Keratinocyte (primary cell): Measurements from ENCODE around the gene CCNY. TPM values are rescaled to one million over a fixed set of nuclear protein-coding genes. Genes with fewer than 3 reads are reported as not detected.

Experiments
- DNase-seq: peaks from one replicate; pipeline ENCODE4 v3.0.0-alpha.2; 2011; ENCODE audit warnings: low read depth, missing footprints, low spot score
- FAIRE-seq: peaks from 2 replicates; lab custom pipeline; 2011; peaks lifted over from hg19 to GRCh38; lab: Jason Lieb, UNC
- H2AFZ ChIP-seq: 2 replicates; pipeline ENCODE4 v1.6.0; 2012; ENCODE audit warnings: low read length, control low read depth, inconsistent platforms; ENCODE audit not compliant: control insufficient read depth
- H3K27ac ChIP-seq: 2 replicates; pipeline ENCODE4 v1.5.1; 2011; ENCODE audit warnings: low read length; ENCODE audit not compliant: control insufficient read depth, insufficient read depth
- H3K27me3 ChIP-seq: 3 replicates; pipeline ENCODE4 v1.6.0; 2011; ENCODE audit warnings: low read length; ENCODE audit not compliant: control insufficient read depth, insufficient read depth; ENCODE audit errors: extremely low read depth
- H3K36me3 ChIP-seq, 2 experiments: 2 replicates in 1 of 2; 3 replicates in 1 of 2; pipeline ENCODE4 v1.5.1; 2011; ENCODE audit warnings: low read length in 2 of 2, mild to moderate bottlenecking in 1 of 2; ENCODE audit not compliant: control insufficient read depth in 2 of 2, insufficient read depth in 2 of 2; ENCODE audit errors: extremely low read depth in 1 of 2
- H3K4me1 ChIP-seq: 3 replicates; pipeline ENCODE4 v1.5.1; 2011; ENCODE audit warnings: low read length; ENCODE audit not compliant: control insufficient read depth, insufficient read depth; ENCODE audit errors: extremely low read depth
- H3K4me2 ChIP-seq: 3 replicates; pipeline ENCODE4 v1.6.0; 2011; ENCODE audit warnings: low read depth, low read length; ENCODE audit not compliant: control insufficient read depth, insufficient read depth; ENCODE audit errors: extremely low read depth
- H3K4me3 ChIP-seq, 3 experiments: fragments of 200-600 bp in 1 of 3; sonication (generic) in 1 of 3; 2 replicates in 2 of 3; 3 replicates in 1 of 3; pipeline ENCODE4 v1.5.1; 2011 to 2016; ENCODE audit warnings: low read length in 3 of 3, mild to moderate bottlenecking in 3 of 3, control low read depth in 2 of 3, inconsistent platforms in 1 of 3, low read depth in 1 of 3, mixed read lengths in 1 of 3, mixed run types in 1 of 3, moderate library complexity in 1 of 3; ENCODE audit not compliant: control insufficient read depth in 2 of 3, insufficient read depth in 2 of 3; ENCODE audit errors: extremely low read depth in 1 of 3
- H3K79me2 ChIP-seq: 2 replicates; pipeline ENCODE4 v1.6.0; 2012; ENCODE audit warnings: low read length; ENCODE audit not compliant: control insufficient read depth, insufficient read depth
- H3K9ac ChIP-seq: 3 replicates; pipeline ENCODE4 v1.6.0; 2011; ENCODE audit warnings: low read length; ENCODE audit not compliant: control insufficient read depth, insufficient read depth; ENCODE audit errors: extremely low read depth
- H3K9me1 ChIP-seq: 3 replicates; pipeline ENCODE4 v1.6.0; 2011; ENCODE audit warnings: low read length; ENCODE audit not compliant: control insufficient read depth, insufficient read depth; ENCODE audit errors: extremely low read depth
- H3K9me3 ChIP-seq: 2 replicates; pipeline ENCODE4 v1.5.1; 2012; ENCODE audit warnings: low read depth, low read length; ENCODE audit not compliant: control insufficient read depth
- H4K20me1 ChIP-seq: 3 replicates; pipeline ENCODE4 v1.6.0; 2011; ENCODE audit warnings: low read length; ENCODE audit not compliant: control insufficient read depth, insufficient read depth; ENCODE audit errors: extremely low read depth
- CTCF ChIP-seq, 3 experiments: IDR thresholded peaks in 1 of 3; conservative IDR thresholded peaks in 1 of 3; optimal IDR thresholded peaks in 1 of 3; 2 replicates in 2 of 3; 3 replicates in 1 of 3; pipeline versions ENCODE3 to v1.5.1; 2011; ENCODE audit warnings: low read length in 3 of 3, mild to moderate bottlenecking in 3 of 3, moderate library complexity in 2 of 3, control low read depth in 1 of 3, inconsistent platforms in 1 of 3; ENCODE audit not compliant: insufficient read depth in 2 of 3; ENCODE audit errors: extremely low read depth in 1 of 3
- EZH2 ChIP-seq: IDR thresholded peaks from one replicate; pipeline ENCODE4 v1.6.1; 2012; ENCODE audit warnings: inconsistent platforms, mild to moderate bottlenecking, low read length, moderate library complexity
- dilution Hi-C: fragments of 300-500 bp; cut with MboI; formaldehyde crosslinking; loops from one replicate; pipeline ENCODE4 v1.7.0; 2020; ENCODE audit warnings: low sequenced_read_pairs; ENCODE audit not compliant: extremely low pct_ligation_motif_present
- polyA plus RNA-seq, 5 experiments: library from polyadenylated mRNA; depleted of rRNA in 3 of 5; stranded (reverse) in 3 of 5; stranded (forward) in 1 of 5; unstranded in 1 of 5; fragments of >200 nt; gene quantifications; 1 replicate in 1 of 5; 2 replicates in 3 of 5; 3 replicates in 1 of 5; pipeline versions ENCODE4 v1.2.1 to v1.2.3, GENCODE V29; 2011 to 2012; ENCODE audit warnings: missing spikeins in 2 of 5, low read depth in 1 of 5, low replicate concordance in 1 of 5

CCNY gene
- polyA plus RNA-seq, 1 donor (not counting 4 experiments of a cell fraction or from before 2014, with no cell fraction given), result 58.9 TPM

- H3K36me3 ChIP-seq, result no peaks in the 10 kb centered on the region
- no peak overlapping the region for H3K4me3 ChIP-seq
- dilution Hi-C loops, result no loop called here
- H3K27me3 ChIP-seq, result no peaks in the 10 kb centered on the region
- TF ChIP-seq CTCF (optimal IDR thresholded peaks at IDR 0.05 in 1 of 3, IDR thresholded peaks at IDR 0.05 in 1 of 3, conservative IDR thresholded peaks at IDR 0.05 in 1 of 3; ENCODE audit: extremely low read depth in 1 of 3, insufficient read depth in 2 of 3, low read length in 3 of 3), result no peak
- no peak for TF ChIP-seq EZH2
- no peaks in the 10 kb centered on the region for H3K9me1 ChIP-seq
- DNase-seq, result no peak
- no peaks in the 10 kb centered on the region for H3K9me3 ChIP-seq
- no peak overlapping the region for H3K27ac ChIP-seq
- no peak overlapping the region for H3K9ac ChIP-seq
- no peak overlapping the region for H2AFZ ChIP-seq
- peaks cover 8% of the 10 kb centered on the region for H3K4me1 ChIP-seq
- peaks cover 21% of the 10 kb centered on the region for H4K20me1 ChIP-seq
- FAIRE-seq, result no peak
- no peak overlapping the region for H3K4me2 ChIP-seq
- H3K79me2 ChIP-seq, result peaks cover 76% of the 10 kb centered on the region
These were observed 127.0 kb downstream of the CCNY start for GRCh38 chr10:35463105-35463867.

GRCh38 chr10:35463878-35464277, 127.6 kb downstream of the CCNY start:
- no peak overlapping the region for H3K4me3 ChIP-seq
- FAIRE-seq (no peak), DNase-seq (no peak)
- no peaks in the 10 kb centered on the region for H3K9me3 ChIP-seq
- H3K79me2 ChIP-seq, result peaks cover 75% of the 10 kb centered on the region
- peaks cover 8% of the 10 kb centered on the region for H3K4me1 ChIP-seq
- peaks cover 23% of the 10 kb centered on the region for H4K20me1 ChIP-seq
- H3K9ac ChIP-seq, result no peak overlapping the region
- H2AFZ ChIP-seq, result no peak overlapping the region
- no peak overlapping the region for H3K4me2 ChIP-seq
- H3K36me3 ChIP-seq, result no peaks in the 10 kb centered on the region
- dilution Hi-C loops, result no loop called here
- TF ChIP-seq CTCF (optimal IDR thresholded peaks at IDR 0.05 in 1 of 3, IDR thresholded peaks at IDR 0.05 in 1 of 3, conservative IDR thresholded peaks at IDR 0.05 in 1 of 3; ENCODE audit: extremely low read depth in 1 of 3, insufficient read depth in 2 of 3, low read length in 3 of 3) (no peak), EZH2 (no peak)
- H3K27me3 ChIP-seq, result no peaks in the 10 kb centered on the region
- H3K9me1 ChIP-seq, result no peaks in the 10 kb centered on the region
- H3K27ac ChIP-seq, result no peak overlapping the region
